CD4-positive, alpha-beta T cell treated with Interleukin-15 for 1 hour (primary cell): ENCODE measurements around the gene ASPM.
"Not testable (repeated sequence)": the region's sequence is repeated elsewhere in the genome, so short reads cannot be mapped to it uniquely, and the experiment has no call there.

Source experiments
- DNase-seq: peaks from one replicate; pipeline ENCODE4 v3.0.0-alpha.2; 2020

ASPM gene

GRCh38 chr1:197141575-197141974 lies 4.9 kb downstream of the ASPM start:
- no peak for DNase-seq

- no peak for DNase-seq
These were observed 6.3 kb downstream of the ASPM start for GRCh38 chr1:197140121-197140520.

GRCh38 chr1:197139169-197139568 lies 7.3 kb downstream of the ASPM start:
- no peak for DNase-seq

GRCh38 chr1:197137322-197137721 lies 9.1 kb downstream of the ASPM start:
- no peak for DNase-seq

- no peak for DNase-seq
These were observed 15.7 kb downstream of the ASPM start for GRCh38 chr1:197130677-197131304.

GRCh38 chr1:197129698-197130097 lies 16.8 kb downstream of the ASPM start:
- DNase-seq, result no peak

GRCh38 chr1:197127246-197127912 lies 19.1 kb downstream of the ASPM start:
- DNase-seq, result no peak

GRCh38 chr1:197126691-197127090 lies 19.8 kb downstream of the ASPM start:
- no peak for DNase-seq

GRCh38 chr1:197124376-197124775 lies 22.1 kb downstream of the ASPM start:
- DNase-seq, result no peak

GRCh38 chr1:197116156-197116555 lies 30.3 kb downstream of the ASPM start:
- no peak for DNase-seq

- no peak for DNase-seq
These were observed 39.6 kb downstream of the ASPM start for GRCh38 chr1:197106869-197107268.

GRCh38 chr1:197103300-197103699 lies 43.2 kb downstream of the ASPM start:
- no peak for DNase-seq

- DNase-seq, result no peak
These were observed 44.5 kb downstream of the ASPM start for GRCh38 chr1:197101978-197102377.

- DNase-seq, result no peak
These were observed 45.8 kb downstream of the ASPM start for GRCh38 chr1:197100677-197101076.

- DNase-seq, result no peak
These were observed 47.0 kb downstream of the ASPM start for GRCh38 chr1:197099444-197099843.

- DNase-seq, result not testable (repeated sequence)
These were observed 49.5 kb downstream of the ASPM start for GRCh38 chr1:197096971-197097370.

- no peak for DNase-seq
These were observed 50.3 kb downstream of the ASPM start for GRCh38 chr1:197096137-197096536.

GRCh38 chr1:197093226-197093885 lies 53.1 kb downstream of the ASPM start:
- DNase-seq, result no peak

- no peak for DNase-seq
These were observed 53.9 kb downstream of the ASPM start for GRCh38 chr1:197092491-197093023.

- no peak for DNase-seq
These were observed 63.0 kb downstream of the ASPM start for GRCh38 chr1:197083474-197083873.

GRCh38 chr1:197081117-197081753 lies 65.2 kb downstream of the ASPM start:
- no peak for DNase-seq

- DNase-seq, result no peak
These were observed 66.1 kb downstream of the ASPM start for GRCh38 chr1:197080323-197080722.

GRCh38 chr1:197076585-197076984 lies 69.9 kb downstream of the ASPM start:
- no peak for DNase-seq

GRCh38 chr1:197073978-197074377 lies 72.5 kb downstream of the ASPM start:
- no peak for DNase-seq
